ENCODE data around the gene HOXB9. TPM values are rescaled to one million over a fixed set of nuclear protein-coding genes. Genes with fewer than 3 reads are reported as not detected.

HOXB9 gene
- total RNA-seq, 6 donors from 2014 or later = 0.20 to 0.30 (median 0.29) TPM; not detected in 3

DNA sequence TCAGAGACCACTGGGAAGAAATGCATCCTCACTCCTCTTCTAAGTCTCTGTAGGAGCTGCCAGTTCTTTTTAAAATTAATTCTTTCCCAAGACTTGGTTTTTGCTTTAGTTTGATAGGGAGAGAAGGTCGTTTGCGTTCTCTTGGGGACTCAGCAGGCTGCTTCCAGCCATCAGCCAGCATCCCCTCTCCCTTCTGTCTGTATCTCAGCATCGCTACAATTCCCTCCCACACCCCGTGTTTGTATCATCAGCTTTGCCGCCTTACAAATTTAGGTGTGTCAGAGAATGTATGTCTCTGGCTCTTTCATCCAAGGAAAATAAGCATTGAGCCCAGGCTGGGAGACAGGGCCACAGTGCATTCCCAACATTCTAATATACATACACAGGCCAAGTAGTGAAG lies 26.8 kb downstream of the HOXB9 start:
- WGBS, 2 donors = 59 to 65% methylated on average over 5 of the region's 5 CpGs
- no peak overlapping the region for H3K27ac ChIP-seq
- H3K27me3 ChIP-seq = peaks cover 0 to 74% (median 37%) of the 10 kb centered on the region in 4 donors
- TF ChIP-seq POLR2AphosphoS5 (IDR thresholded peaks at IDR 0.05) (no peak), EP300 (IDR thresholded peaks at IDR 0.05) (no peak), POLR2A (IDR thresholded peaks at IDR 0.05) (no peak)
- TF ChIP-seq, protein P1, sequence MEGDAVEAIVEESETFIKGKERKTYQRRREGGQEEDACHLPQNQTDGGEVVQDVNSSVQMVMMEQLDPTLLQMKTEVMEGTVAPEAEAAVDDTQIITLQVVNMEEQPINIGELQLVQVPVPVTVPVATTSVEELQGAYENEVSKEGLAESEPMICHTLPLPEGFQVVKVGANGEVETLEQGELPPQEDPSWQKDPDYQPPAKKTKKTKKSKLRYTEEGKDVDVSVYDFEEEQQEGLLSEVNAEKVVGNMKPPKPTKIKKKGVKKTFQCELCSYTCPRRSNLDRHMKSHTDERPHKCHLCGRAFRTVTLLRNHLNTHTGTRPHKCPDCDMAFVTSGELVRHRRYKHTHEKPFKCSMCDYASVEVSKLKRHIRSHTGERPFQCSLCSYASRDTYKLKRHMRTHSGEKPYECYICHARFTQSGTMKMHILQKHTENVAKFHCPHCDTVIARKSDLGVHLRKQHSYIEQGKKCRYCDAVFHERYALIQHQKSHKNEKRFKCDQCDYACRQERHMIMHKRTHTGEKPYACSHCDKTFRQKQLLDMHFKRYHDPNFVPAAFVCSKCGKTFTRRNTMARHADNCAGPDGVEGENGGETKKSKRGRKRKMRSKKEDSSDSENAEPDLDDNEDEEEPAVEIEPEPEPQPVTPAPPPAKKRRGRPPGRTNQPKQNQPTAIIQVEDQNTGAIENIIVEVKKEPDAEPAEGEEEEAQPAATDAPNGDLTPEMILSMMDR (IDR thresholded peaks at IDR 0.05) = no peak
- no peaks in the 10 kb centered on the region for H3K9me3 ChIP-seq
- H3K4me1 ChIP-seq = peaks cover 18 to 35% (median 29%) of the 10 kb centered on the region in 4 donors
- H3K36me3 ChIP-seq = no peaks in the 10 kb centered on the region
- ATAC-seq (ENCODE audit: low FRiP score in 2 of 2) (no peak), DNase-seq (no peak)
- H3K4me3 ChIP-seq = no peak overlapping the region

DNA sequence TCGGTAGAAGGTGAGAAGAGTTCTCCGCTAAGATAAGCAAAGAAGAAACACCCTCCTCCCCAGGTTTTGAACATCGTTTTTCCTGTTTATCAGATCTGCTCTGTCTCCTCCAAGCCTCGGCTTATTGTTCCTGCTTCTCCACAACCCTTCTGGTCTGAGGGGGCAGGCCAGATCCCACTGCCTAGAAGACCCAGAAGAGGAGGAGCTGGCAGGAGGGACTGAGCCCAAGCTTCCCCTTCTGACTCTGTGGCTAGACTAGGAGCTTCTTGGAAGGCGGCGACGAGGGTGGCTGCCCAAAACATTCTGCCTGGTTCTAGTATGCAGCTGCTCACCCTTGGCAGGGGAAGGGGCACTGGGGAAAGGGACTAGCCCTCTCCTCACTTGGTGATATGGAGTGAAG lies 27.4 kb downstream of the HOXB9 start:
- Histone ChIP-seq H3K27ac (no peak overlapping the region), H3K4me1 (peaks cover 18 to 41% (median 31%) of the 10 kb centered on the region in 4 donors), H3K9me3 (no peaks in the 10 kb centered on the region), H3K36me3 (no peaks in the 10 kb centered on the region), H3K4me3 (no peak overlapping the region), H3K27me3 (peaks cover 0 to 73% (median 34%) of the 10 kb centered on the region in 4 donors)
- no peak for TF ChIP-seq POLR2A (IDR thresholded peaks at IDR 0.05)
- no peak for TF ChIP-seq POLR2AphosphoS5 (IDR thresholded peaks at IDR 0.05)
- TF ChIP-seq, protein P1 (IDR thresholded peaks at IDR 0.05) = no peak
- ATAC-seq (ENCODE audit: low FRiP score in 2 of 2) (no peak), DNase-seq (no peak)
- WGBS, 2 donors = 24 to 46% methylated on average over 7 of the region's 7 CpGs

DNA sequence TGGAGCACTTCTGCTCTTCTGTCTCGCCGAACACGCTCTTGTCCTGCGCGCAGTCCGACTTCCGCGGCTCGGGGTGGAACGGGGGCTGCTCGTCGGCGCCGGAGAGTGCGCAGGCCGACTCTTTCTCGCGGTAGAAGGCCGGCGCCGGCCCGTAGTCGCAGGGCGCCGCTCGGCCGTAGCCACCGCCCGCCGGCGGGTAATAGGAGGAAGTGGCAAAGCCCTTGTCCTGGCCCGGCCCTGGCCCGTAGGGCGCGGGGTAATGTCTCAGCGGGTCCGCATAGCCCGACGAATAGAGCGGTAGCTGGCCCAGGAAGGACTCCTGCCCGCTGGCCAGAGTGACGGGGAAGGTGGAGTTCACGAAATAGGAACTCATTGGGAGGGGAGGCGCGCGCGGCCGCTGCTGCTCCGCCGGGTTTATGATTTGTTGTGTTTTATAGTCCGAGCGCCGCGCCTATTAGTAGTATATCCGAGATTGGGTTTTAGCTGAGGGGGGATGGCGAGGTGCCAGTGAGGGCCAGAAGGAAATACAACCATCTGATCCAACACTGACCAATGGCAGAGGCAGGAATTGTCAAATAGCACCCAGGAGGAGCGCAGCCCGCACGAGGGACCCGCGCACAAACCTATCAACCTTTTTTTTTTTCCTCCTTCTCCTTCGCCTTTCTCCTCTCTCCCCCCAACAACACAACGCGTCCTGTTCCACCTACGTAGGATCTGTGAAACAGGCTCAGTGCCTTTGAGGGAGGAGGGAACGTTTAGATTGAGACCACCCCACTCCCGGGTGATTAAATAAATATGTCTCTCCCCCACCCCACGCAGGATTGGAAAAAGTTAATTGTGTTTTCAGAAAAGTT lies 28.2 kb downstream of the HOXB9 start:
- peak; percentile 29 to 71 for ATAC-seq (ENCODE audit: low FRiP score in 2 of 2)
- WGBS, 2 donors = 2 to 4% methylated on average over 32 to 56 of the region's 68 CpGs

DNA sequence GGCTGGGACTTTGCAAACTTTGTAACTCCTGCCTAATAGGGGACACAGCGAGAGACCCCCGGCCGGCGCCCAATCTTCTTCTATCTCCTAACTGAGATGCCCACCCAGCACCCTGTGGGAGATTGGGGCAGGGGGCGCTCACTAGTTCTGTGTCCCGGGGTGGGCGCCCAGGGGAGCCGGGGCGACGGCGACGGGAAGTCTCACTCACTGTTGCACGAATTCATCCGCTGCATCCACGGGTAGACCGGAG lies 28.7 kb downstream of the HOXB9 start:
- WGBS, 2 donors = 10% methylated on average over 2 of the region's 16 CpGs; no CpG with 5 or more reads in 1 of the 2 donors
- TF ChIP-seq EP300 (IDR thresholded peaks at IDR 0.05) (no peak), POLR2A (IDR thresholded peaks at IDR 0.05) (no peak), POLR2AphosphoS5 (IDR thresholded peaks at IDR 0.05) (no peak)
- TF ChIP-seq, protein P1 (IDR thresholded peaks at IDR 0.05) = no peak

More for the DNA sequence above, 28.2 kb downstream of the HOXB9 start:
- Histone ChIP-seq H3K27me3 (peaks cover 0 to 71% (median 33%) of the 10 kb centered on the region in 4 donors), H3K9me3 (no peaks in the 10 kb centered on the region), H3K4me1 (peaks cover 23 to 48% (median 34%) of the 10 kb centered on the region in 4 donors), H3K27ac (peak overlapping the region; percentile 75 to 87 (median 78)), H3K4me3 (peak overlapping the region; percentile 22 to 50 (median 44)), H3K36me3 (no peaks in the 10 kb centered on the region)
- peak in 1 of 2 donors; percentile 91 for DNase-seq
- peak; percentile 23 to 57 for TF ChIP-seq POLR2AphosphoS5 (IDR thresholded peaks at IDR 0.05)
- no peak for TF ChIP-seq EP300 (IDR thresholded peaks at IDR 0.05)
- peak in 2 of 4 donors; percentile 21 to 42 for TF ChIP-seq POLR2A (IDR thresholded peaks at IDR 0.05)
- TF ChIP-seq, protein P1 (IDR thresholded peaks at IDR 0.05) = no peak

More for the DNA sequence above, 28.7 kb downstream of the HOXB9 start:
- peak overlapping the region; percentile 75 to 87 (median 78) for H3K27ac ChIP-seq
- peak overlapping the region; percentile 22 to 50 (median 44) for H3K4me3 ChIP-seq
- H3K36me3 ChIP-seq = no peaks in the 10 kb centered on the region
- H3K4me1 ChIP-seq = peaks cover 28 to 49% (median 36%) of the 10 kb centered on the region in 4 donors
- H3K9me3 ChIP-seq = no peaks in the 10 kb centered on the region
- ATAC-seq (ENCODE audit: low FRiP score in 2 of 2) (no peak), DNase-seq (no peak)
- H3K27me3 ChIP-seq = peaks cover 0 to 70% (median 32%) of the 10 kb centered on the region in 4 donors
